RWPE1 (cell line): ENCODE measurements around the gene GAR1.
A peak's percentile ranks its signal among the peaks of the same experiment; 100 is the strongest.

Experiments used
- CTCF ChIA-PET: fragments of 350-600 bp; sonication (Branson Sonifier 250); formaldehyde crosslinking; extraction: SDS; loops from one replicate; lab custom pipeline; 2021; lab: Yijun Ruan, JAX
- POLR2A ChIA-PET: fragments of 400-600 bp; formaldehyde crosslinking; extraction: SDS; loops from one replicate; lab custom pipeline; 2020; ENCODE audit warnings: antibody characterized with exemption; ENCODE audit not compliant: low non-redundant PET; lab: Yijun Ruan, JAX
- DNase-seq: peaks from one replicate; pipeline ENCODE4 v3.0.0; 2012; ENCODE audit warnings: low spot score
- H3K27ac ChIP-seq: fragments of 450-650 bp; 2 replicates; pipeline ENCODE4 v1.5.1; 2017
- CTCF ChIP-seq: fragments of 450-650 bp; conservative IDR thresholded peaks from 2 replicates; pipeline ENCODE4 v1.5.1; 2017; ENCODE audit warnings: low read depth, mild to moderate bottlenecking

GAR1 gene

GRCh38 chr4:109816082-109816442 is 500 bp downstream of the GAR1 start:
- CTCF ChIA-PET: interaction anchor here (0.6 kb wide), 1 partner anchor 383 kb away, joined by 9 read pairs; no protein-coding TSS in a partner anchor
- POLR2A ChIA-PET: no interaction called here
- H3K27ac ChIP-seq: peak overlapping the region; percentile 75
- no peak for TF ChIP-seq CTCF
- peak; percentile 9 for DNase-seq

- ChIA-PET CTCF (interaction anchor here (1.0 kb wide), 1 partner anchor 383 kb away, joined by 5 read pairs; the partner anchor contains the start of gene SEC24B), POLR2A (no interaction called here)
- TF ChIP-seq CTCF: no peak
- no peak overlapping the region for H3K27ac ChIP-seq
- no peak for DNase-seq
These were observed 1.3 kb downstream of the GAR1 start for GRCh38 chr4:109816894-109817293.

- TF ChIP-seq CTCF: no peak
- CTCF ChIA-PET: no interaction called here
These were observed 2.7 kb downstream of the GAR1 start for GRCh38 chr4:109818268-109818667.

GRCh38 chr4:109820563-109820962 is 5.0 kb downstream of the GAR1 start:
- no peak for TF ChIP-seq CTCF
- DNase-seq: no peak
- CTCF ChIA-PET: interaction anchor here (0.7 kb wide), 1 partner anchor 185 kb away, joined by 4 read pairs; no protein-coding TSS in a partner anchor
- POLR2A ChIA-PET: no interaction called here
- H3K27ac ChIP-seq: no peak overlapping the region

More at GRCh38 chr4:109818268-109818667, 2.7 kb downstream of the GAR1 start:
- no peak for DNase-seq
- POLR2A ChIA-PET: no interaction called here
- no peak overlapping the region for H3K27ac ChIP-seq

GRCh38 chr4:109821185-109821584 is 5.6 kb downstream of the GAR1 start:
- no peak for TF ChIP-seq CTCF
- no peak for DNase-seq
- H3K27ac ChIP-seq: no peak overlapping the region
- ChIA-PET POLR2A (no interaction called here), CTCF (interaction anchor here (0.7 kb wide), 1 partner anchor 186 kb away, joined by 4 read pairs; no protein-coding TSS in a partner anchor)

- ChIA-PET POLR2A (no interaction called here), CTCF (interaction anchor here (0.6 to 1.7 kb wide), 6 partner anchors 10 to 399 kb away, joined by 3 to 8 read pairs (median 4); no protein-coding TSS in a partner anchor)
- TF ChIP-seq CTCF: peak; percentile 64
- DNase-seq: peak; percentile 18
- no peak overlapping the region for H3K27ac ChIP-seq
These were observed 11.2 kb downstream of the GAR1 start for GRCh38 chr4:109826719-109827118.
